Ramos (cell line): ENCODE results near the gene CDKN2B-AS1.

Experiments used
- in situ Hi-C: fragments of 300-500 bp; cut with MboI; formaldehyde crosslinking; loops from one replicate; pipeline ENCODE4 v1.14.3; 2022; ENCODE audit warnings: low sequenced_read_pairs; ENCODE audit not compliant: unreplicated experiment

Gene CDKN2B-AS1

GRCh38 chr9:22005021-22005701 is 10.6 kb downstream of the CDKN2B-AS1 start:
- in situ Hi-C loops: loop anchor here (10.0 kb wide), 1 partner anchor 190 kb away; no protein-coding TSS in a partner anchor

- in situ Hi-C loops: loop anchor here (10.0 kb wide), 1 partner anchor 191 kb away; no protein-coding TSS in a partner anchor
Observed at GRCh38 chr9:22005702-22006606, 11.4 kb downstream of the CDKN2B-AS1 start.

- in situ Hi-C loops: loop anchor here (10.0 kb wide), 1 partner anchor 194 kb away; no protein-coding TSS in a partner anchor
Observed at GRCh38 chr9:22008384-22008716, 13.8 kb downstream of the CDKN2B-AS1 start.

- in situ Hi-C loops: loop anchor here (10.0 kb wide), 1 partner anchor 194 kb away; no protein-coding TSS in a partner anchor
Observed at GRCh38 chr9:22008717-22009505, 14.3 kb downstream of the CDKN2B-AS1 start, which contains the start of gene CDKN2B. CDKN2B (minus strand) TSS chr9:22009305; CDS start chr9:22008953, 352 bp downstream.

GRCh38 chr9:22009506-22009867 is 14.9 kb downstream of the CDKN2B-AS1 start:
- in situ Hi-C loops: loop anchor here (10.0 kb wide), 1 partner anchor 195 kb away; no protein-coding TSS in a partner anchor

GRCh38 chr9:22010866-22011625 is 16.5 kb downstream of the CDKN2B-AS1 start:
- in situ Hi-C loops: no loop called here

GRCh38 chr9:22022396-22022795 is 27.8 kb downstream of the CDKN2B-AS1 start:
- in situ Hi-C loops: no loop called here

- in situ Hi-C loops: no loop called here
Observed at GRCh38 chr9:22026696-22027095, 32.1 kb downstream of the CDKN2B-AS1 start.

- in situ Hi-C loops: no loop called here
Observed at GRCh38 chr9:22028394-22028793, 33.8 kb downstream of the CDKN2B-AS1 start.

- in situ Hi-C loops: no loop called here
Observed at GRCh38 chr9:22029231-22029630, 34.6 kb downstream of the CDKN2B-AS1 start.

- in situ Hi-C loops: no loop called here
Observed at GRCh38 chr9:22030101-22030598, 35.6 kb downstream of the CDKN2B-AS1 start.

- in situ Hi-C loops: no loop called here
Observed at GRCh38 chr9:22031655-22032411, 37.2 kb downstream of the CDKN2B-AS1 start.

- in situ Hi-C loops: no loop called here
Observed at GRCh38 chr9:22033012-22033630, 38.5 kb downstream of the CDKN2B-AS1 start.

- in situ Hi-C loops: no loop called here
Observed at GRCh38 chr9:22035591-22036011, 41.0 kb downstream of the CDKN2B-AS1 start.

GRCh38 chr9:22036866-22037626 is 42.5 kb downstream of the CDKN2B-AS1 start:
- in situ Hi-C loops: no loop called here

GRCh38 chr9:22037954-22038690 is 43.5 kb downstream of the CDKN2B-AS1 start:
- in situ Hi-C loops: no loop called here

- in situ Hi-C loops: no loop called here
Observed at GRCh38 chr9:22039258-22039657, 44.7 kb downstream of the CDKN2B-AS1 start.
